AG10803 (cell line): ENCODE data around the gene RHOT2.

Experiments
- DNase-seq: peaks from one replicate; pipeline ENCODE4 v3.0.0; 2010; ENCODE audit warnings: low read depth
- H3K4me3 ChIP-seq: 2 replicates; pipeline ENCODE4 v1.5.1; 2011; ENCODE audit warnings: mild to moderate bottlenecking, low read length, control low read depth
- CTCF ChIP-seq: conservative IDR thresholded peaks from 2 replicates; pipeline ENCODE4 v1.5.1; 2011; ENCODE audit warnings: mild to moderate bottlenecking, low read length, control low read depth, inconsistent platforms

The RHOT2 gene

GRCh38 chr16:700684-701584 lies 33.0 kb downstream of the RHOT2 start:
- no peak for DNase-seq
- no peak for TF ChIP-seq CTCF
- H3K4me3 ChIP-seq: no peak overlapping the region

GRCh38 chr16:702341-702740 lies 34.4 kb downstream of the RHOT2 start:
- no peak overlapping the region for H3K4me3 ChIP-seq
- TF ChIP-seq CTCF: no peak
- no peak for DNase-seq

- TF ChIP-seq CTCF: no peak
- H3K4me3 ChIP-seq: no peak overlapping the region
- DNase-seq: no peak
Measured at GRCh38 chr16:703406-703805, 35.5 kb downstream of the RHOT2 start.

GRCh38 chr16:704047-704446 lies 36.1 kb downstream of the RHOT2 start:
- TF ChIP-seq CTCF: no peak
- no peak overlapping the region for H3K4me3 ChIP-seq
- DNase-seq: no peak

- no peak for TF ChIP-seq CTCF
- H3K4me3 ChIP-seq: no peak overlapping the region
- DNase-seq: no peak
Measured at GRCh38 chr16:704552-705380, 36.8 kb downstream of the RHOT2 start.

GRCh38 chr16:705431-706188 lies 37.7 kb downstream of the RHOT2 start, which contains the start of gene FBXL16:
Gene FBXL16 (minus strand): TSS chr16:705801. CDS start chr16:697405, 8,396 bp downstream.
- TF ChIP-seq CTCF: no peak
- H3K4me3 ChIP-seq: no peak within 1 kb of the TSS
- DNase-seq: no peak
